Fibroblast of skin of back (primary cell): ENCODE measurements around the gene RBM12.

ENCODE experiments used
- DNase-seq: peaks from one replicate; pipeline ENCODE4 v3.0.0-alpha.2; 2013

The RBM12 gene

GRCh38 chr20:35619196-35620095 lies 45.3 kb downstream of the RBM12 start:
- DNase-seq, result peak; percentile 84

GRCh38 chr20:35618263-35619131 lies 46.2 kb downstream of the RBM12 start:
- peak; percentile 16 for DNase-seq

- peak; percentile 78 for DNase-seq
Observed at GRCh38 chr20:35617397-35618262, 47.1 kb downstream of the RBM12 start.

GRCh38 chr20:35616465-35617396 lies 48.0 kb downstream of the RBM12 start:
- DNase-seq, result peak; percentile 100

GRCh38 chr20:35615667-35616464 lies 48.8 kb downstream of the RBM12 start, which contains the start of gene SPAG4:
TSS of gene SPAG4 (plus strand) at chr20:35615829. CDS start at chr20:35616004, 175 bp downstream.
- no peak for DNase-seq

GRCh38 chr20:35611482-35611881 lies 53.2 kb downstream of the RBM12 start:
- no peak for DNase-seq

GRCh38 chr20:35610833-35611427 lies 53.8 kb downstream of the RBM12 start:
- no peak for DNase-seq

- no peak for DNase-seq
Observed at GRCh38 chr20:35607003-35607735, 57.5 kb downstream of the RBM12 start.

- DNase-seq, result no peak
Observed at GRCh38 chr20:35606127-35606526, 58.6 kb downstream of the RBM12 start.

- DNase-seq, result no peak
Observed at GRCh38 chr20:35604449-35604747, 60.3 kb downstream of the RBM12 start.

GRCh38 chr20:35603695-35604448 lies 60.8 kb downstream of the RBM12 start:
- no peak for DNase-seq

- no peak for DNase-seq
Observed at GRCh38 chr20:35602851-35603495, 61.7 kb downstream of the RBM12 start.

- DNase-seq, result no peak
Observed at GRCh38 chr20:35601990-35602389, 62.7 kb downstream of the RBM12 start.

GRCh38 chr20:35600993-35601973 lies 63.4 kb downstream of the RBM12 start:
- DNase-seq, result peak; percentile 73

GRCh38 chr20:35600176-35600992 lies 64.3 kb downstream of the RBM12 start:
- no peak for DNase-seq

GRCh38 chr20:35599776-35600120 lies 65.0 kb downstream of the RBM12 start:
- no peak for DNase-seq
